IMR-90 (cell line): Measurements from ENCODE around the gene PLD1. TPM values are rescaled to one million over a fixed set of nuclear protein-coding genes. Genes with fewer than 3 reads are reported as not detected.
A peak's percentile ranks its signal among the peaks of the same experiment; 100 is the strongest.

ENCODE experiments used
- ATAC-seq: fragments of 200-7000 bp; cut with Tn5 transposase; 2 replicates; pipeline ENCODE4 v1.9.1; 2020; ENCODE audit warnings: low read depth, mild to moderate bottlenecking, moderate library complexity
- BruUV-seq: library from RNA; stranded (reverse); fragments of 400-500 nt; replicated peaks from 2 replicates; lab custom pipeline; 2021; lab: Mats Ljungman, UMichigan
- CTCF ChIA-PET: fragments of 300-600 bp; formaldehyde crosslinking; extraction: SDS; loops from one replicate; lab custom pipeline; 2021; ENCODE audit warnings: antibody characterized with exemption; lab: Yijun Ruan, JAX
- POLR2A ChIA-PET: fragments of 300-600 bp; sonication (Branson Sonifier 250); formaldehyde crosslinking; loops from one replicate; lab custom pipeline; 2022; ENCODE audit warnings: antibody characterized with exemption; ENCODE audit not compliant: unreplicated experiment; lab: Charles Lee
- DNase-seq: peaks from one replicate; pipeline ENCODE4 v3.0.0; 2013
- H2AFZ ChIP-seq: replicated peaks from 2 replicates; pipeline ENCODE3; 2013; ENCODE audit warnings: low read length, mild to moderate bottlenecking; ENCODE audit not compliant: poor library complexity
- H2AK5ac ChIP-seq: 2 replicates; pipeline ENCODE4 v1.6.1; 2013; ENCODE audit warnings: low read depth, low read length, inconsistent platforms
- H2AK9ac ChIP-seq: replicated peaks from 2 replicates; pipeline ENCODE3; 2013; ENCODE audit warnings: mild to moderate bottlenecking, low read depth, low read length, moderate library complexity; ENCODE audit not compliant: poor library complexity
- H2BK120ac ChIP-seq: 2 replicates; pipeline ENCODE4 v1.6.1; 2013; ENCODE audit warnings: low read depth, low read length, inconsistent platforms
- H2BK15ac ChIP-seq: 3 replicates; pipeline ENCODE4 v1.6.1; 2013; ENCODE audit warnings: low read depth, low read length, inconsistent platforms
- H2BK20ac ChIP-seq: 2 replicates; pipeline ENCODE4 v1.6.1; 2013; ENCODE audit warnings: low read depth, mild to moderate bottlenecking, inconsistent platforms, low read length, moderate library complexity
- H2BK5ac ChIP-seq: 2 replicates; pipeline ENCODE4 v1.6.1; 2013; ENCODE audit warnings: mild to moderate bottlenecking, low read depth, low read length, inconsistent platforms; ENCODE audit not compliant: poor library complexity, severe bottlenecking
- H3K14ac ChIP-seq: replicated peaks from 2 replicates; pipeline ENCODE4 v1.6.1; 2013; ENCODE audit warnings: low read depth, low read length, inconsistent platforms
- H3K18ac ChIP-seq: 2 replicates; pipeline ENCODE4 v1.6.1; 2013; ENCODE audit warnings: low read depth, low read length, control low read depth
- H3K23ac ChIP-seq: 2 replicates; pipeline ENCODE4 v1.6.1; 2013; ENCODE audit warnings: low read depth, low read length, inconsistent platforms
- H3K27ac ChIP-seq: 2 replicates; pipeline ENCODE4 v1.5.1; 2013; ENCODE audit warnings: mild to moderate bottlenecking, control low read depth, low read length; ENCODE audit not compliant: insufficient read depth
- H3K27me3 ChIP-seq: 2 replicates; pipeline ENCODE4 v1.6.1; 2013; ENCODE audit warnings: low read length; ENCODE audit not compliant: control insufficient read depth, insufficient read depth
- H3K36me3 ChIP-seq: 2 replicates; pipeline ENCODE4 v1.6.1; 2013; ENCODE audit warnings: low read length, mixed read lengths; ENCODE audit not compliant: control insufficient read depth, insufficient read depth
- H3K4ac ChIP-seq: 2 replicates; pipeline ENCODE4 v1.6.1; 2013; ENCODE audit warnings: low read depth, low read length, inconsistent platforms
- H3K4me1 ChIP-seq: 2 replicates; pipeline ENCODE4 v1.6.1; 2013; ENCODE audit warnings: low read length, mixed read lengths; ENCODE audit not compliant: control insufficient read depth, insufficient read depth
- H3K4me2 ChIP-seq: 2 replicates; pipeline ENCODE4 v1.6.1; 2013; ENCODE audit warnings: low read depth, mild to moderate bottlenecking, control low read depth, low read length, moderate library complexity
- H3K4me3 ChIP-seq: 2 replicates; pipeline ENCODE4 v1.5.1; 2013; ENCODE audit warnings: low read depth, mild to moderate bottlenecking, control low read depth, low read length, moderate library complexity; ENCODE audit not compliant: insufficient read depth
- H3K56ac ChIP-seq: 2 replicates; pipeline ENCODE4 v1.6.1; 2013; ENCODE audit warnings: low read length, inconsistent platforms; ENCODE audit not compliant: insufficient read depth; ENCODE audit errors: extremely low read depth
- H3K79me1 ChIP-seq, 2 experiments: 2 replicates each; pipeline ENCODE4 v1.6.1; 2013; ENCODE audit warnings: low read length in 2 of 2, inconsistent platforms in 1 of 2, low read depth in 1 of 2
- H3K9ac ChIP-seq: 2 replicates; pipeline ENCODE4 v1.6.1; 2013; ENCODE audit warnings: low read depth, low read length, control low read depth
- H3K9me1 ChIP-seq: 2 replicates; pipeline ENCODE4 v1.6.1; 2013; ENCODE audit warnings: low read length, inconsistent platforms; ENCODE audit not compliant: insufficient read depth
- H3K9me3 ChIP-seq: 2 replicates; pipeline ENCODE4 v1.6.1; 2013; ENCODE audit warnings: low read length; ENCODE audit not compliant: control insufficient read depth, insufficient read depth
- H4K20me1 ChIP-seq: 2 replicates; pipeline ENCODE4 v1.6.1; 2013; ENCODE audit warnings: low read length, inconsistent platforms; ENCODE audit not compliant: insufficient read depth
- H4K5ac ChIP-seq: 2 replicates; pipeline ENCODE4 v1.6.1; 2013; ENCODE audit warnings: mild to moderate bottlenecking, low read depth, low read length, control low read depth
- H4K8ac ChIP-seq, 2 experiments: 2 replicates each; pipeline ENCODE4 v1.6.1; 2013; ENCODE audit warnings: low read depth in 2 of 2, low read length in 2 of 2, control low read depth in 1 of 2, inconsistent platforms in 1 of 2
- H4K91ac ChIP-seq: 2 replicates; pipeline ENCODE4 v1.6.1; 2013; ENCODE audit warnings: low read depth, low read length, inconsistent platforms; ENCODE audit not compliant: insufficient read depth
- MAZ ChIP-seq: IDR thresholded peaks from 2 replicates; pipeline ENCODE4 v1.6.1; 2012; ENCODE audit warnings: low read depth, mild to moderate bottlenecking, low read length, improper control_type of control experiment, moderate library complexity, borderline replicate concordance
- RAD21 ChIP-seq: IDR thresholded peaks from 2 replicates; pipeline ENCODE4 v1.6.1; 2012; ENCODE audit warnings: low read length, improper control_type of control experiment
- RCOR1 ChIP-seq: IDR thresholded peaks from 2 replicates; pipeline ENCODE4 v1.6.1; 2012; ENCODE audit warnings: mild to moderate bottlenecking, low read length, improper control_type of control experiment; ENCODE audit not compliant: insufficient replicate concordance
- SMC3 ChIP-seq: fragments of 150-350 bp; IDR thresholded peaks from 2 replicates; pipeline ENCODE4 v1.6.1; 2016; ENCODE audit warnings: low read depth, mild to moderate bottlenecking, antibody characterized with exemption, low read length, moderate library complexity
- WGBS, 2 experiments: methylation state at CpG; one replicate each; pipeline versions ENCODE4 v1.1.5 to v1.1.7; 2013; ENCODE audit warnings: missing lambda C conversion rate in 2 of 2; ENCODE audit not compliant: insufficient read length in 1 of 2; ENCODE audit errors: extremely low coverage in 2 of 2; 5-methylcytosine and 5-hydroxymethylcytosine counted together
- dilution Hi-C: fragments of 300-500 bp; cut with HindIII; formaldehyde crosslinking; loops from one replicate; pipeline ENCODE4 v1.14.3; 2018; ENCODE audit warnings: low sequenced_read_pairs; ENCODE audit not compliant: unreplicated experiment
- in situ Hi-C: fragments of 300-500 bp; cut with MboI; formaldehyde crosslinking; loops from 3 replicates; pipeline ENCODE4 v1.14.3; 2019; ENCODE audit warnings: low sequenced_read_pairs, inconsistent platforms, mixed read lengths
- intact Hi-C: fragments of 100-400 bp; cut with micrococcal nuclease; formaldehyde crosslinking; loops from 2 replicates; pipeline ENCODE4 v1.10.0; 2022
- polyA plus RNA-seq, 3 experiments: library from polyadenylated mRNA; depleted of rRNA; stranded (reverse); fragments of >200 nt; gene quantifications; 2 replicates each; pipeline ENCODE4 v1.2.3, GENCODE V29; 2012; ENCODE audit warnings: low replicate concordance in 1 of 3
- total RNA-seq: library from RNA; depleted of rRNA; stranded (reverse); fragments of >200 nt; gene quantifications from 2 replicates; pipeline ENCODE4 v1.2.3, GENCODE V29; 2012
- TF ChIP-seq, protein P1 (sequence below): fragments of 150-350 bp; IDR thresholded peaks from 2 replicates; pipeline ENCODE4 v1.6.1; 2017; ENCODE audit warnings: mild to moderate bottlenecking, antibody characterized with exemption, low read length, low read depth
- TF ChIP-seq, protein P2 (sequence below): conservative IDR thresholded peaks from 2 replicates; pipeline ENCODE4 v1.5.1; 2012; ENCODE audit warnings: mild to moderate bottlenecking, low read depth, low read length, improper control_type of control experiment

The PLD1 gene
- total and polyA plus RNA-seq, 2 of the 4 experiments (the other 2 are of a cell fraction): 3.3 to 9.7 TPM

DNA sequence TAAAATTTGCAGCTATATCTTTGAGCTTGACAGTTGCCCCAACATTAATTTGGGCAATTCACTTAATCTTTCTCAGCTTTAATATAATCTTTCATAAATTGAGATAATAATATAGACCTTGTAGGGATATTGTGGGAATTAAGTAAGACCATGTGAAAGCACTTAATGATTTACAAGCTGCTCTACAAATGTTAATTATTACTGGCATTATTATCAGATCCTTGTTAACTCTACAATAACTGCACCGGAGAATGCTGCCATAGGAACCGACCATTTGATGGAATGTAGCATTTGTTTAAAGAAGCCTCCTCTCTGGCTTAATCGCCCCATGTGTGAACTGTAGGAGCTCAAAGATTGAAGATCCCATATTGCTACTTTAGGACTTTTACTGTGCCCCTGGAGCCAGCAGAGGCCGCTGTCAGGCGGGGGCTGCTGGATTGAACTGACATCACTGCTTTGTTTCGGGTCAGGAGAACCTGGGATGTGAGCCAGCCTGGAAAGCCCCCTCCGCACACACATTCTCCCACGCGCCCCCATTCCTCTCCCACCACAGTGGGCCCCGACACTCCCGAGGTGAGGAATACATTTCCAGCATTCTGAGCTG, 195.9 kb downstream of the PLD1 start:
- intact Hi-C loops: no loop called here
- H3K4me2 ChIP-seq: no peak overlapping the region
- H2BK20ac ChIP-seq: no peak overlapping the region
- BruUV-seq: no TSS peak
- CTCF ChIA-PET: interaction anchor here (0.5 to 1.5 kb wide), 6 partner anchors 9 to 517 kb away, joined by 3 to 11 read pairs (median 4); no protein-coding TSS in a partner anchor
- no peaks in the 10 kb centered on the region for H3K27me3 ChIP-seq
- no peak overlapping the region for H3K14ac ChIP-seq
- H2AFZ ChIP-seq: peak overlapping the region; percentile 4
- H2AK5ac ChIP-seq: no peak overlapping the region
- no peaks in the 10 kb centered on the region for H3K9me1 ChIP-seq
- DNase-seq (peak; percentile 41), ATAC-seq (peak; percentile 66)
- H2BK120ac ChIP-seq: no peak overlapping the region
- H3K36me3 ChIP-seq: peaks cover 16% of the 10 kb centered on the region; the same call in 1 of the 2 replicates
- no peak overlapping the region for H3K27ac ChIP-seq
- H3K4me3 ChIP-seq: no peak overlapping the region
- H2AK9ac ChIP-seq: no peak overlapping the region
- no peak overlapping the region for H4K91ac ChIP-seq
- no peak overlapping the region for H3K23ac ChIP-seq
- H3K79me1 ChIP-seq: no peaks in the 10 kb centered on the region
- H4K8ac ChIP-seq: no peak overlapping the region
- dilution Hi-C loops: no loop called here
- H3K4me1 ChIP-seq: no peaks in the 10 kb centered on the region
- no peak overlapping the region for H3K4ac ChIP-seq
- in situ Hi-C loops: no loop called here
- TF ChIP-seq RCOR1 (no peak), RAD21 (peak; percentile 60), MAZ (peak; percentile 57; the same call in 1 of the 2 replicates), SMC3 (peak; percentile 54)
- TF ChIP-seq, protein P1, sequence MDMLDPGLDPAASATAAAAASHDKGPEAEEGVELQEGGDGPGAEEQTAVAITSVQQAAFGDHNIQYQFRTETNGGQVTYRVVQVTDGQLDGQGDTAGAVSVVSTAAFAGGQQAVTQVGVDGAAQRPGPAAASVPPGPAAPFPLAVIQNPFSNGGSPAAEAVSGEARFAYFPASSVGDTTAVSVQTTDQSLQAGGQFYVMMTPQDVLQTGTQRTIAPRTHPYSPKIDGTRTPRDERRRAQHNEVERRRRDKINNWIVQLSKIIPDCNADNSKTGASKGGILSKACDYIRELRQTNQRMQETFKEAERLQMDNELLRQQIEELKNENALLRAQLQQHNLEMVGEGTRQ: no peak
- TF ChIP-seq, protein P2, sequence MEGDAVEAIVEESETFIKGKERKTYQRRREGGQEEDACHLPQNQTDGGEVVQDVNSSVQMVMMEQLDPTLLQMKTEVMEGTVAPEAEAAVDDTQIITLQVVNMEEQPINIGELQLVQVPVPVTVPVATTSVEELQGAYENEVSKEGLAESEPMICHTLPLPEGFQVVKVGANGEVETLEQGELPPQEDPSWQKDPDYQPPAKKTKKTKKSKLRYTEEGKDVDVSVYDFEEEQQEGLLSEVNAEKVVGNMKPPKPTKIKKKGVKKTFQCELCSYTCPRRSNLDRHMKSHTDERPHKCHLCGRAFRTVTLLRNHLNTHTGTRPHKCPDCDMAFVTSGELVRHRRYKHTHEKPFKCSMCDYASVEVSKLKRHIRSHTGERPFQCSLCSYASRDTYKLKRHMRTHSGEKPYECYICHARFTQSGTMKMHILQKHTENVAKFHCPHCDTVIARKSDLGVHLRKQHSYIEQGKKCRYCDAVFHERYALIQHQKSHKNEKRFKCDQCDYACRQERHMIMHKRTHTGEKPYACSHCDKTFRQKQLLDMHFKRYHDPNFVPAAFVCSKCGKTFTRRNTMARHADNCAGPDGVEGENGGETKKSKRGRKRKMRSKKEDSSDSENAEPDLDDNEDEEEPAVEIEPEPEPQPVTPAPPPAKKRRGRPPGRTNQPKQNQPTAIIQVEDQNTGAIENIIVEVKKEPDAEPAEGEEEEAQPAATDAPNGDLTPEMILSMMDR: peak; percentile 62
- H4K20me1 ChIP-seq: no peaks in the 10 kb centered on the region
- no peaks in the 10 kb centered on the region for H3K9me3 ChIP-seq
- H4K5ac ChIP-seq: no peak overlapping the region
- no peak overlapping the region for H2BK5ac ChIP-seq
- no peak overlapping the region for H3K9ac ChIP-seq
- H3K18ac ChIP-seq: no peak overlapping the region
- H2BK15ac ChIP-seq: no peak overlapping the region
- POLR2A ChIA-PET: interaction anchor here (0.6 kb wide), 1 partner anchor 184 kb away, joined by 4 read pairs; no protein-coding TSS in a partner anchor
- WGBS, 2 experiments: no CpG with 5 or more reads among the region's 11 CpGs
- no peak overlapping the region for H3K56ac ChIP-seq
